Hypothalamus (tissue), 51 donors: ENCODE measurements around the gene TUBA4A.

ENCODE experiments used
- DNase-seq, 51 donors: peaks; one replicate each; lab custom pipeline; 2025; lab: John Stamatoyannopoulos, UW

The TUBA4A gene

DNA sequence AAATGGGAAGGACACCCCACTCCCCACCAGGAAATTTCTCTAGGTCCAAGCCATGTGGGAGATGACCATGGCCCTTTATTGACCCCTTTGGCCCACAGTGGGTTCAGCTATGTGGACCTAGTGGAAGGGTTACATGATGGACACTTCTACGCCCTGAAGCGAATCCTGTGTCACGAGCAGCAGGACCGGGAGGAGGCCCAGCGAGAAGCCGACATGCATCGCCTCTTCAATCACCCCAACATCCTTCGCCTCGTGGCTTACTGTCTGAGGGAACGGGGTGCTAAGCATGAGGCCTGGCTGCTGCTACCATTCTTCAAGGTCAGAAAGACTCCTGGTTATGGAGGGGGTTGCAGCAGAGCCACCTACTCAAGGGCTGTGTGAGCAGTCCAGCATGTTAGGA is 7.2 kb downstream of the TUBA4A start:
- no peak for DNase-seq

DNA sequence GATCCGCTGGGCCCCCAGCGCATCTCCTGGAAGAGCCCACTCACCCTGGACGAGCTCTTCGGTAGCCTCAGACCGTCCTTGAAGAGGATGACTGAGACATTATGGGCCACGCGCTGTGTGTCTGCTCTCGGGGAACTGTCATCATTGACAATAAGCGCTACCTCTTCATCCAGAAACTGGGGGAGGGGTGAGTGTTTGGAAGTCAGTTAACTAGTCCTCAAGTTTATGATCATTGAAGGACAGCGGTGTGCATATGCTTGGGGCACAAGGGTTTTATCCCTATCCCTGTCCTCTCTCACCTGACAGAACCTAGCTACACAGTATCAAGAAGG is 7.9 kb downstream of the TUBA4A start:
- DNase-seq = no peak

DNA sequence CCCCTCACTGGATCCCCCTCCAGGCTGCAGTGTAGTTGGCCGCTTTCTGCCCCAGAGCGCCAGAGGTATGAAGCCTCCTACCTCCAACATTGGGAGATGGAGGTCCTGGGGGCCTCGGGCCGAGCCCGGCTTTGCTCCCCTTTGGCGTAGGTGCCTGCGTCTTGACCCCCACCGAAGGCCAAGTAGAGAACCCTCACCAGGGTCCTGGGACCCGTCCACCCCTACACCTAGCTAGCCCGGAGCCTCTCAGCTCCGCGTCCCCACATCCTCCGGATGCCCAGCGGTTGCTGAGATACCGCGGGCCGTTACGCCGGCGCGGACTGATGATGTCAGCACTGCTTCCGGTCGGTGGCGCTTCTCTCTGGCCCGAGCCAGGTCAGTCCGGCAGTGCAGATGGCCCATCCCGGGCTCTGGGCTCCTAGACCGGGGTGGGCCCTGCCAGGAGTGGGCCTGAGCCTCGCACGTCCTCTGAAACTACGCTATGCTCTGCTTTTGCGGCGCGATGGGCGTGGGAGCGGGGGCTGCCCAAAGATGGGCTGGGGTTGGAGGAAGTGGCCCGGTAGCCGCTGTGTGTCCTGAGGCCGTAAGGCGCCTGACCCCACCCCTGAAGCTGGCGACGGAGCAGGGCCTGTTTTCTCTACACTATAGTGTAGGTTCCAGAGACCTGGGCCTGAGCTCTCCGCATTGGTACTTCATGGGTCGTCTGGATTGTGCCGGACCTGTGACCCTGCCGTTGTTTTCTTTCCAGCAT is 8.4 kb downstream of the TUBA4A start, which contains the start of the genes GLB1L and STK16:
Gene GLB1L (minus strand): TSS at position 297 of the 751 bp plus-strand sequence. CDS start 1,871 bp downstream, outside the sequence.
Gene STK16 (plus strand): TSS at position 332 of the 751 bp plus-strand sequence. CDS start 521 bp downstream, outside the sequence.
- DNase-seq = peak; percentile 36 to 97 (median 88)

DNA sequence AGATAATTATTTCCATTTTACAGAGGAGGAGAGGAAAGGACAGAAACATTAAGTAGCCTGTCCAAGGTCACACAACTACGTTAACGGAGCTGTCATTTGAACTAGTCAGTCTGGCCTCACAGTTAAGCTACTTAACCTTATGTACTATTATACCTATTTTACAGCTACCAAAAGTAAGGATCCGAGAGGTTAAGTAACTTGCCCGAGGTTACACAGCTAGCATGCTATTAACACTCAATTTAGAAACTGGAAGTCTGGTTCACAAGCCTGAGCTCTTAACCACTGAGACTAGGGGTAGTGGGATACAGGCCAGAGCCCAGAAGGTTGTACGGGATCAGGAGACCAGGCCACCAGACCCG is 8.9 kb downstream of the TUBA4A start:
- DNase-seq = no peak

DNA sequence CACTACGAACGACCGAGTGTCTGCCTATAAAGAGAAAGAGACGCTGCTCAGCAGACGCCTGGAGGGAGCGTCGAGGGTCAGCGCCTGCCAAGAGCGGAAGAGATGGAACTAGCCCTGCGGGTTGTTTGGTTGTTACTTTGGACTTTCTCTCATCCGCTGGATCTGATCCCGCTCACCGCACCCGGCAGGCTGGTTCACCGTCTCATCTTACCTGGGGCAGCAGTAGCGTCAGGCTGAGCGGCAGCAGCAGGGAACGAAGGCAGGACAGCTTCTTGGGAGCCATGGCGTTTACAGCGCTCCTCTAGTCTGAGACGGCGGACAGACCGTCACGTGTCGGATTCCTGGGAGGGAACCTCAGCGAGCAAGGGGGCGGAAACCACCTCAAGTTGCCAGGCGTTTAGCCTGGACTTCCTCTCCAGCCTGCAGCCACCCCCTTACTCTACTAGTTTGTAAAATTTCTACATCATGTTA is 10.4 kb downstream of the TUBA4A start:
- no peak for DNase-seq

DNA sequence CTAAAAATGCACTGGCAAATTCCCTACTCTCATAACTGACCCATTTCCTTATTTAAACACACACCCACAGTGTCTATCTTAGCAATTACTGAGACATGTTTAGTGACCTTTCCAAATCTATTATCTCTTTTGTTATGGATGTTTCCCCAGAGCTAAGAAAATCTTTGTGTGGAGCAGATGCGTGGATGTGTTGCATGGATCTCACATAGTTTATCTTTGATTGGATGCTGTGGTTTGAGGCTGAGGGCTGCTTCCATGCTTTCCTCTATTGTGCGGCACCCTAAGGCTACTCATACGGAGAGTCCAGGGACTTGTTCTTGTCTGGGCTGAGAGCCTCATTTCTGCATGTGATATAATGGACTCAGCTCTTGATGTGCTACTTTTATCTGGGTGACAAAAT is 19.4 kb downstream of the TUBA4A start:
- DNase-seq = no peak

DNA sequence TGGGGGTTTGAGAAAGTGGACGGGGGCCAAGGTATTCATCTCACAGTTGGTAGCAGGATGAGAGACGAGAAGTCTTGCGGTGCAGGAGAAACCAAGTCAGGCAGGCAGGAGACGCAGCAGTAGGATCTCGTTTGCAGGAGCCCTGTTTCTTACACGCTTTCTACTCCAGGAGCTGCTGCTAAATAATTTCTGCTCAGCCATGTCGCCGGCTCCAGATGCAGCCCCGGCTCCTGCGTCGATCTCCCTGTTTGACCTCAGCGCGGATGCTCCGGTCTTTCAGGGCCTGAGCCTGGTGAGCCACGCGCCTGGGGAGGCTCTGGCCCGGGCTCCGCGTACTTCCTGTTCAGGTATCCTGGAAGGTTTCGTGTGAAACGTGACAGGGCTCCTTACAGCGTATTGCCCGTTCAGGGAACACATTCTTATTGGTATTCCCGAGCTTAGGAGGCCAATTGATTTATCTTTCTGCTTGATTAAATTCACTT is 23.6 kb downstream of the TUBA4A start:
- peak in 5 of 51 donors; percentile 23 to 59 (median 44) for DNase-seq

DNA sequence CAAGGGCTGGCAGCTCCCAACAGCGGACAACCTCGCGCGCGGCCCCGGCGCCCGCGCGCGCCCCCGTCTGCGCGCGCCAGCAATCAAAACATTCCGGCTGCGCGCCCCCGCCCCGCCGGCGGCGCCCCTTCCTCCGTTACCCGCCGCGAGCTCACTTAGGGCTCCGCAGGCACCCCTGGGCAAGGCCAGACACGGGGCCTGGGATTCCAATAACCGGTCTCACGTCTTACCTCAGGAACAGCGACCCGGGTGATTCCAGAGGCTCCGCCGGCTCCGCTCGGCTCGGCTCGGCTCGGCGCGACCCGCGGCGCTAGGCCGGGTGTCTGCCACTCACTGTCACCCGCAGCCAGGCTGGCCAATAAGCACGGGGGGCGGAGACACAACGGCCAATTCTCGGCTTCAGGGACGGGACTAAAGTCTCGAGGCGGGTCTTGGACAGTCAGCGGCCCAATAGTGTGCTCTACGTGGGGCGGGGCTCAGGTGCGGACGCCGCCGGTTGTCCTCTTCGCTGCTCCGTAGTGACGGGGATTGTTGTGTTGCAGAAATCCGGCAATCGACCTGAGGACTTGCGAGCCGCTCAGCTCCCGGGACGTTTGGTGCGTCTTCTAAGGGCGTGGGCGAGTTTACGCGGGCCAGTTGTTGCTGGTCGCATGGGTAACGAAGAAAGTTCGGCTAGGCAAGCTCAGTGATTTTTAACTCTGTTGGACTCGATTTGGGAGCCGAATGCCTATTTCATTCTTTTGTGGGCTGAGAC is 24.2 kb downstream of the TUBA4A start, which contains the start of the genes ANKZF1 and ATG9A:
Gene ANKZF1 (plus strand): TSS at position 502 of the 754 bp plus-strand sequence. CDS start 452 bp downstream, outside the sequence.
Gene ATG9A (minus strand): TSS at position 332 of the 754 bp plus-strand sequence. CDS start 1,612 bp downstream, outside the sequence.
- DNase-seq = peak; percentile 63 to 100 (median 97)

DNA sequence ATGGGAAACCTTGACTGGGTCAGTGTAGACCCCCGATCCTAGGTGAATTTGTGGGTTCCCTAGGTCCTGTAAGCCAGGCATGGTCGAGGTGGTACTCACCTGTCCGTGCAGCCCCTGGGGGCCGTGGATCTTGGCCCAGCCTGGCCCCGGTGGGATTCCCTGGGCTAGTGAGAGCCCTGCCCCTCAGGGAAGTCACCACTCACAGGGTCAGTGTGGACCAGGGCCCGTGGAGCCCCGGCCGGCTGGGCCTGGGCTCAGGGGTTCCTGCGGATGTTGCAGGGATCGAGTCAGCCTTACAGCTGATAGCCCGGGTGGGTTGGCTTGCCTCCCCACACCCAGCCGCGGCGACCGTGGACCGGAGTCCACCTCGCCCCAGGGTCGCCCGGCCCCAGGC is 24.8 kb downstream of the TUBA4A start:
- no peak for DNase-seq

DNA sequence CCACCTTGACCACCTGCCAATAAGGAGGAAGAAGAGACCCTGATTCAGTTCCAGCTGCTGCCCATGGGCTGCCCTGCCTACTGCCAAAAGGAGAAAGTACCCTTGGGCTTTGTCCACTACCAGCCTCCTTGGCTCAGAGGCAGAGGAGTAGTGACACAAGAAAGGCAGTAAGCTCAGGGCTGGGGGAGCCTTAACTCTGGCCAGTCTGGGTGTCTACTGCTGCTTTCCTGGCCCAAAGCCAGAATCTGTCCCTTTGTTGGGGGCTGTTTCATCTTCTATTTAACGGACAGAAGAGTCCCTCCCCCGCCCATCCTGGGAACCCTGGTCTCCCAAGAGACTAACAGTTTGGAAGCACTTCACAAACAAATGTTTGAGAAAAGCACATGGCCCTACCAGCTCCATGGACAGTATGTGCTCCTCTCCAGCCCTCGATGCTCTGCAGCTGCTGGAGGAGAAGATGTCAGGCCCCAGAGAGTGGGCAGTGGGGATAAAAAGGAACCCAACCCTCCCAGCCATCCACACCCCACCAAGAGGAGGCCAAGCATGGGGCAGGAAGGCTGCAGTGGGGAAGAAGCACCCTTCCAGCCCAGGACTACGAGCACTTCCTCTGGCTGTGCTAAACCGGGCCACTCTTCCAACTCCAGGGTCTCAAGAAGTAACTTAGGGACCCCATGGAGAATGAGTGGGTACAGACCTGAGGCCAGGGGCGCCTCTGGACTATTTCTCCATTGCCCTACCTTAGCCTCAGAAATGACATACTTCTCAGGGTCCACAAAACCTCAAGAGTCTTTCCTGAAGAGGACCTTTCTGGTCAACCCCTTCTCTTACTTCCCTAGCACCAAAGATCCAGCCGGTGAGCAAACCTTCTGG is 25.4 kb downstream of the TUBA4A start:
- no peak for DNase-seq

DNA sequence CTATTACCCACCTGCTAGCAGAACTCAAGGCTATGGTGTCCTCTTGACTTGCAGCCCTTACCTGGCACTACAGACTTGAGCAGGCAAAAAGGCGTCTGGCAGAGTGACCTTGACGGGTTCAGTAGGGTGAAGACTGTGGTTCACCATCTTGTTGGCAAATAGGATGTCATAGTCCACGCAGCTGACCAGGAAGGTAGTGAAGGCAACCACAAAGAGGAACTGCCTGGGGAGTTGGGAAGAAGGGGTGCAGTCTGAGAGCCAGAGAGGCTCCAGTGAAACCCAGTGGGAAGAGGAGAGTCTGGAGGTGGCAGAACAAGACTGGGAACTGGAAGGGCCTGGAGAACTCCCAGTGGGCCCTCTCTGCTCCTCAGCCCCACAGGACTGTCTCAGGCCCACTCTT is 28.4 kb downstream of the TUBA4A start:
- no peak for DNase-seq

DNA sequence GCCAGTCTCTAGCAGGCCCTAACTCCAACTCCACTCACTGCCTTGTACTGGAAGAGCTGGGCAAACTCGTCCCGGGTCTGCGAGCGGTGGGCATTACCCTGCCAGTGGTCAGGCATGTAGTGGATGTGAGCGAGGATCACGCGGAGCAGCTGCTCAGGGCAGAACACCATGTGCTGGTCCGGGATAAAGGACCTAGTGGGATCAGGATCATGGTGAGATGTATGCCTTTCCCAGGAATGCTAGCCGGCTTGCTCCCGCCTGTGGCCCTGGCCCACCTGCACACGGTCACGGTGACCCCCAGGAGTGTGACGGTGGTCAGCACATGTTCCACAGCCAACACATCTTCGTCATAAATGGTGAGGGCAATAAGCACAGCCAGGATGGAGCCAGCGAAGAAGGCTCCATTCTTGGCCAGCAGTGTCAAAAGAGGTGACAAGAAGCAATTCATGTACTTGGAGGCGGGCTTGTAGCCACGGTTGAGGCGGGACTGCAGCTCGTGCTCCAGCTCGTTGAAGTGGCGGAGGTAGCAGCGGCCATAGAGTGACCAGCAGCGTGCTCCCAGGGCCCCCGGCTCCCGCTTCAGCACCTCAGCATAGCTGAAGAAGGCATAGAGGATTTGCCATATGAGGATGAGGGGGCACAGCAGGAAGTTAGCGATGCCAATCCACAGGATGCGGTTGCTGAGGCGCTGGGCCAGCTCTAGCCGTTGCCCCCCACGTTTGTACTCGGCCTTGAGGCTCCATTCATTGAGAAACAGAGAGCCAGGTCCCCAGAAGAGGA is 29.7 kb downstream of the TUBA4A start:
- no peak for DNase-seq

DNA sequence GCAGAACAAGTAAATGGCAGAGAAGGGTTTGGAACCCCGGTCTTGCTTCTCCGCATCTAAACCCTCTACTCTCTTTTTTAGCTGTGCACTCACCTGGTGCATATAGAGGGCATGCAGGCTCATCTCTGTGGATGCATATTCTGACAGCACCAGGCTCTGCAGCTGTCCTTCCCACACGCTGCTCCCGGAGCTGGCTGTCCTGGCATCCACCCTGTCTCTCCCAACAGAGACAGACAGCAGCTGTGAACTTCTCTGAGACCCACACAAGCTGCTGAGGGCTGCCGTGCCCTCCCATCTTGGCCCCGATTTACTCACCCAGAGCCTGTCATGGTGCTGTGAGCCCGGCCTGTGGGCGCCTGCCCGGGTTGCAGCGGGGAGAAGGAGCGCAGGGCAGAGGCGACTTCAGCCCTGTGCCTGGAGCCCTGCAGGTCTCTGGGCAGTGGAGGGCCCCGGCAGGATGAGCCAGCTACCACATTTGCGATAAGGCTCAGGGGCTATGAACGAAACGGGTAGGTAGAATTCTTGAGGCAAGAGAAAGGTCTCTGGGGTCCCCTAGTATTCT is 31.7 kb downstream of the TUBA4A start:
- no peak for DNase-seq

DNA sequence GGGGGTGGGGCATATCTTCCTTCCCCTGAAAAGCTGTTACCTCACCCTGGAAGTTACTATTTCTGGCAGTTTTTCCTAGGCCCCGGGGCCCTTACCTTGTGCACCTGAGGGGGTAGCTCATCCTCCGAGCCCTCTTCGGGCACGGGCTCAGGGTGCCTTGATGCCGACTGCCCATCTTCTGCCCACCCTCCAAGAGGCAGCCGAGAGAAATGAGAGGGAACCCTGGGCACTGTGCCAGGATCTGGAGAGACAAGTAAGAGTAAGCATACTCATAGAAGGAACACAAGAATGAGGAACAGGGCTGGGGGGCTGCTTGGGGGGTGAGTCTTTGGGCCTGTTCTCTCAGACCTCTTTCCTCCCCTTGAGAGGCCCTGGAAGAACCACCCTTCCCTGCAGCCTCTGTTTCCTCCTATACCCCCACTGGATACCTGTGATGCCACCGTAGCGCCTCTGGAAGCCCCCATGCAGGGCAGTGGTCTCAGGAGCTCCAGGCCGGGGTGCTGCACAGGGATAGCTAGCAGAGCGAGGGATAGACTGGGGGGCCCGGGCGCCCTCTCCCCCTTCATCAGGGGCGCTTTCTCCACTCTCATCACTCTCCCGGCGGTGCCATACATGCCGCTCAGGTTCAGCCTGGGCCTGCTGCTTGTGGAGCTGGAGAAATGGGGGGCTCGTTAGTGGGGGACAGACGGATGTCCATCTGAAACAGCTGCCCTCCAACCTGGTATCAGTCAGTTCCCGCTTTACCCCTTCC is 32.9 kb downstream of the TUBA4A start:
- DNase-seq = no peak

DNA sequence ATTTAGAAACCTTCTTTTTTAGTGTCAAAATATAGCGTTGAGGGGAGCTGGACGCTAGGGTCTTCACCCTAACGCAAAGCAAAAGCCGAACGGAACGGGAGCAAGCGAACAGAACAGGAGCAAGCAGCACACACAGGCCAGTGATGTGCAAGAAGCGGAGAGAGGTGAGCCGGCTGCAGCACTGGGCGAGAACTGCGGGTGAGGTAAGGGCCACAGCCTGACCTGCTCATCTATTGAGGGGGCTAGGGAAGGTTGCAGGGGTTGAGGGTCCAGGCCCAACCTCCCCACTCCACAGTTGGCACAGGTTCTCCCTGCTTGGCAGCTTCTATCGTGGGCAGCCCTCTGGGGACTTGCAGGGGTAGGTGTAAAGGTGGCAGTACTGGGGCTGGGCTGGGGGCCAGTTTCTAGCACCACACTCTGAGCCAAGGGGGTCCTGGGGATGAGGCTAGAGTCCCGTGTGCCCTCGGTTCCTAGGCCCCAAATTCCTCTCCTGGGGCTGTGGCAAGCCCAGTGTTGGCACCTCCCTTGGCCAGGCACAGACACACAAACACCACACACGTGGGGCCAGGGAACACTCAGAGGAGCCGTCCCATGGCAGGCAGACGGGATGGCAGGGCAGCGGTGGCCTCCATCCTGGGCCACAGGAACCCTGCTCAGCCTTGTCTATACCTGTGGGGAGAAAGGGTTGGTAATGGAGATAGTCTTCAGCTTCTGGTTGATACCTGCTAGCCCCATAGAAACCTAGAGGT is 33.8 kb downstream of the TUBA4A start:
- DNase-seq = no peak

DNA sequence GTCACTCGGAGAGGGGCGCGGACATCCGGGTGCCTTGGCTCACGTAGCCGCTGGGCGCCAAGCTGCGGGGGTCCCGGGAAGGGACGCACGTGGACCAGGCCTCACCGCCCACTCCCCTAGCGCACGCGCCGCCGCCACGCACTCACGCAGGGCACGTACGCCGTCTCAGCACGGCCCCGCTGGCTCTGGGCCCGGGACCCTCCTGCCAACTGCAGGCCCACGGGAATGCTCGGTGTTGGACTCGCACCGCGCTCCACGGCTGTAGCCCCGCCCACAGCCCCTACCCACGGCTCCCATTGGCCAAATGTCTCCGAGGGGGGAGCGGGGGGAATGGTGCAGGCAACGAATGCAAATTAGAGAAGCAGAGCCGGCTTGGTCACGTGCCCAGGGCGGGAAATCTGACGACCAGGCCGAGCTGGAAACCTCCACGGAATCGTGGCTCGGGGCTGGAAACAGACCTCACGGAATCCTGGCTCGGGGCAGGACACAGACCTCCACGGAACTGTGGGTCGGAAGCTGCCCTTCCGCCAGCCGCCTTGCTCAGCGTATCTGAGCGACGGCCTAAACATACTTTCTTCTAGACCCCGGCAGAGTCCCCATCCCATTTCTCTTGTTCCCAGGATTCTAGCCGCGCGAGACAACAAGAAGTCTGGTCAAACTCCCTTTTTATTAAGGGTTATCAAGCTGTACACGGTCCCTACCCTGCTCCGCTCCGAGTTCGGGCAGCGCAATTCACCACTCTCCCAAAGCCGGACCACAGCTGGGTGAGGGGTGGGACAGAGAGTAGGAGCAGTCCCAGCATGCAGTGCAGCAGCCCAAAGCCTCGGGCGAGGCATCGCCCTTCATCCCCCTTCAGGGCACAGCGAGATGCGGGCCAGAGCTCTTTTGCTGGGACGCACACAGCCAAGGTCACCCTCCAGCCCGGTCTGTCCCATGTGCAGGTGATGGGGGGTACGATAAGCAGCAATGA is 34.7 kb downstream of the TUBA4A start, which contains the start of gene ABCB6:
Gene ABCB6 (minus strand): TSS at position 227 of the 970 bp plus-strand sequence. CDS start 285 bp downstream, outside the sequence.
- DNase-seq = peak; percentile 76 to 98 (median 95)
